Esophagus muscularis mucosa (tissue), 4 donors: Measurements from ENCODE around the gene TMEM120A. TPM values are rescaled to one million over a fixed set of nuclear protein-coding genes. Genes with fewer than 3 reads are reported as not detected.

Experiments
- DNase-seq: peaks from one replicate; pipeline ENCODE4 v3.0.0-alpha.2; 2017; ENCODE audit errors: extremely low spot score
- H3K27ac ChIP-seq, 4 donors: fragments of 200-600 bp; sonication (generic); replicated peaks in 1 of 4; 1 replicate in 3 of 4; 2 replicates in 1 of 4; pipeline ENCODE4 v1.5.1; 2016 to 2019; ENCODE audit warnings: mild to moderate bottlenecking in 1 of 4
- H3K27me3 ChIP-seq, 4 donors: fragments of 200-600 bp; sonication (generic); one replicate each; pipeline versions ENCODE4 v1.5.1 to v1.6.0; 2016 to 2019
- H3K36me3 ChIP-seq, 4 donors: fragments of 200-600 bp; sonication (generic); one replicate each; pipeline ENCODE4 v1.5.1; 2016 to 2019
- H3K4me1 ChIP-seq, 4 donors: fragments of 200-600 bp; sonication (generic); one replicate each; pipeline ENCODE4 v1.5.1; 2016 to 2019
- H3K4me3 ChIP-seq, 4 donors: fragments of 200-600 bp; sonication (generic); 1 replicate in 2 of 4; 2 replicates in 2 of 4; pipeline ENCODE4 v1.5.1; 2016 to 2019; ENCODE audit warnings: mild to moderate bottlenecking in 4 of 4, moderate library complexity in 1 of 4
- H3K9me3 ChIP-seq, 4 donors: fragments of 200-600 bp; sonication (generic); 1 replicate in 3 of 4; 2 replicates in 1 of 4; pipeline ENCODE4 v1.5.1; 2016 to 2019
- CTCF ChIP-seq, 3 experiments: fragments of 200-600 bp in 2 of 3; fragments of 450-650 bp in 1 of 3; sonication (generic) in 2 of 3; IDR thresholded peaks; one replicate each; pipeline ENCODE4 v1.5.1; 2017 to 2019; ENCODE audit warnings: antibody characterized with exemption in 3 of 3, mild to moderate bottlenecking in 2 of 3, moderate library complexity in 1 of 3
- EP300 ChIP-seq: sonication (generic); formaldehyde crosslinking; IDR thresholded peaks from one replicate; pipeline ENCODE4 v1.6.1; 2017; ENCODE audit warnings: antibody characterized with exemption
- POLR2A ChIP-seq: fragments of 450-650 bp; IDR thresholded peaks from one replicate; pipeline ENCODE4 v1.6.1; 2017; ENCODE audit warnings: antibody characterized with exemption, moderate library complexity, mild to moderate bottlenecking, low read depth
- POLR2AphosphoS5 ChIP-seq, 2 donors: sonication (generic); formaldehyde crosslinking; IDR thresholded peaks; one replicate each; pipeline ENCODE4 v1.6.1; 2017; ENCODE audit warnings: antibody characterized with exemption in 2 of 2
- WGBS: methylation state at CpG from one replicate; pipeline ENCODE4 v1.1.5; 2018; 5-methylcytosine and 5-hydroxymethylcytosine counted together
- intact Hi-C: fragments of 100-400 bp; cut with DNase I; formaldehyde crosslinking; loops from one replicate; pipeline ENCODE4 v1.15.1; 2023
- total RNA-seq, 4 donors: library from RNA; depleted of rRNA; stranded (reverse); fragments of >200 nt; gene quantifications; one replicate each; pipeline versions ENCODE4 v1.1.0 to v1.2.1, GENCODE V29; 2016

Gene TMEM120A
- total RNA-seq, 4 donors from 2014 or later = 23.2 to 37.8 (median 31.2) TPM

DNA sequence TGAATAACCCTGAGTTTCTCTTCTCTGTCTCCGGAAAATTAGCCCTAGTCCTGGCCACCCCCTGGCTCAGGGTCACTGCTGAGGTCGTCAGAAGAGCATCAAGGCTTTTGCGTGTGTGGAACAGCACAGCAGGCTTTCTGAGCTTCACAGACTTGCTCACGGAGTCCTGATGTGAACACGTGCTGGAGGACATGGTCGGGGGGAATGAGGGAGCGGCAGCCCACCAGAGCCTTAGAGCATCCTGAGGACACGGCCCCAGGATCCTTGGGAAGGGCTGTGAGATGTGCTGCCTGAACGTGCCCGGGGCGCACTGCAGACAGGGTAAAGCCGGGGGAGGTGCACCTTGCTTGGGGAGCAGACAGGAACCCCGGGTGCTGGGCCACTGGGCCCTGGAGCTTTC, 28.8 kb downstream of the TMEM120A start:
- intact Hi-C loops = loop anchor here (5.0 kb wide), 1 partner anchor 48 kb away; the partner anchor contains the start of gene POR
- Histone ChIP-seq H3K9me3 (no peaks in the 10 kb centered on the region), H3K27ac (peak overlapping the region; percentile 83 to 93 (median 85)), H3K36me3 (peaks cover 0 to 8% (median 2%) of the 10 kb centered on the region in 4 donors), H3K4me1 (peaks cover 55 to 76% (median 71%) of the 10 kb centered on the region in 4 donors), H3K27me3 (no peaks in the 10 kb centered on the region), H3K4me3 (peak overlapping the region in 2 of 4 donors; percentile 33 to 36)
- WGBS = 86% methylated on average over 10 of the region's 13 CpGs
- no peak for DNase-seq
- TF ChIP-seq CTCF (IDR thresholded peaks at IDR 0.05) (no peak), EP300 (no peak), POLR2AphosphoS5 (IDR thresholded peaks at IDR 0.05) (no peak)

DNA sequence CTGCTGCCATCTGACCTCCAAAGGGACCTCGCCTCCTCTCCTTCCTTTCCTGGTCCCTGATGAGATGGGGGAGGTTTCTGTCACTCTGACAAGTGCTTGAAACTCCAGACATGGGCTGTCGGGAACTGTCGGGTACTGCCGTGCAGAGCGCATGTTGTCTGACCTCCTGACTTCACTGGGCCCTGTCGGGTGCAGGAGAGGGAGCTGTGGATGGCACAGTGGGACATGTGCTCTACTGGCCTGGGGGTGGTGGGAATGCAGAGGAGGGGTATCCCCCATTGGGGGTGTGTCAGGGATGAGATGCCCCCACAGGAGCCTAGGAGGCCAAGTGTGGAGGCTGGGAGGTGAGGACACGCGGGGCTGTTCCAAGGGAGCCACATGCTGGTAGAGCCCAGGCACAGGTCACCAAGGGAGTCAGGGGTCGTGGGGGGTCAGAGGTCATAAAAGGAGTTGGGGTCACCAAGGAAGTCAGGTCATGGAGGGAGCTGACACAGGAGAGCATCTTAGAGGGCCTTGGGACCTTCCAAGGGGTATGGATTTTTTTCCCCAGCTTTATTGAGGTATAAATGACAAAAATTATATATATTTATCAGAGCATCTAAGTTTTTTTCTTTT, 30.9 kb downstream of the TMEM120A start:
- peaks cover 40 to 63% (median 56%) of the 10 kb centered on the region in 4 donors for H3K4me1 ChIP-seq
- no peak for DNase-seq
- no peaks in the 10 kb centered on the region for H3K9me3 ChIP-seq
- H3K27ac ChIP-seq = peak overlapping the region; percentile 41 to 93 (median 58)
- intact Hi-C loops = no loop called here
- H3K36me3 ChIP-seq = peaks cover 4 to 24% (median 19%) of the 10 kb centered on the region in 4 donors
- 73% methylated on average over 9 of the region's 9 CpGs for WGBS
- TF ChIP-seq POLR2A (no peak), POLR2AphosphoS5 (IDR thresholded peaks at IDR 0.05) (no peak), EP300 (no peak)
- H3K4me3 ChIP-seq = no peak overlapping the region
- H3K27me3 ChIP-seq = no peaks in the 10 kb centered on the region

DNA sequence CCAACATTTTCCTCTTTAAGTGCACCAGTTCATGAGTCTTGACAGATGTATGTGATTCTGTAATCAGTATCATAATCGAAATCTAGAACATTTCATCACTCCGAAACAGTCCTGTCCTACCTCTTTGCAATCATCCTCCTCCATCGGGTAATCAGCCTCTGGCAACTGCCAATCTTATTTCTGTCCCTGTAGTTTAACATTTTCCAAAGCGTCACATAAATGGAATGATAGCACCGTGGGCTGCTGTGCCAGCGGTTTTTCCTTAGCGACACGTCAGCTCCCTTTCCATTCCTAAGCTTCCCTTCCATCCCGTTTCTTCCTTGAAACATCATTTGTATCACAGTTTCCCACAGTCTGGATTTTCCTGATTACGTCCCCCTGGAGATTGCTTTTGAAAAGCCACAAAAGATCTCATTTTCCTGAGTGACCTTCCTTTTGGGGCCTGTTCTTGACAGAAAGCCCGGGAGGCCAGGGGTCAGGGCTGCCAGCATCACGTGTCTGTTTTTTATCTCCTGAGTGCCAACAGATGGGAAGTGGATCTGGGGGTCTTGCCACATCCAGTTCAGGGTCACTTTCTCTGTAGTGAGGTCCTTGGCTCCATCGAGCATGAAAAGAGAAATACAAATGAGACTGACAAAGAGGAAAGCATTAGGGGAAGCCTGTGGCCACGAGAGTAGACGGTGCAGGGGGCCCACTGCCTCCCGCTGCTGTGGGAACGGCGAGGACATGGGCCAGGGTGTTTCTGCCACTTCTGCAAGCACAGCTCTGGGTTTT, 31.6 kb downstream of the TMEM120A start:
- WGBS = 63% methylated on average over 18 of the region's 18 CpGs

DNA sequence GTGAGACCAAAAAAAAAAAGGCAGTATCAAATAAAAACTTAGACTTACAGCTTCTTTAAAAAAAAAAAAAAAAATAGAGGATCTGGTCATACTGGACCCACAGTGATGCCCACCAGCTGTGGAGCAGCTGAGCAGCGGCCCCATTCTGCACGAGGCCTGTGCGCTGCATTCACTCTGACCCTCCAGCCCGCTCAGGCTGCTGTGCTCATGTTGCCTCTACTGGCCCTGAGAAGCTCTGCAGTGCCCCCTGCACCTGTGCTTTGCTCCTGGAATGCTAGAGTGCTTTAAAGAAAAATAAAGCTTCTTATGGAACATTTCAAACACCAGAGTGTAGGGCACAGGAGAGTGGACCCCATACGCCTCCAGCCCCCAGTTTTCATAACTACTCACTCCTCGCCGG, 33.2 kb downstream of the TMEM120A start:
- no peak for TF ChIP-seq POLR2A
- TF ChIP-seq CTCF (IDR thresholded peaks at IDR 0.05) = no peak
- TF ChIP-seq EP300 = no peak
- no peak for TF ChIP-seq POLR2AphosphoS5 (IDR thresholded peaks at IDR 0.05)
- no peaks in the 10 kb centered on the region for H3K9me3 ChIP-seq
- peaks cover 17 to 41% (median 34%) of the 10 kb centered on the region in 4 donors for H3K4me1 ChIP-seq
- intact Hi-C loops = no loop called here
- peaks cover 18 to 47% (median 42%) of the 10 kb centered on the region in 4 donors for H3K36me3 ChIP-seq
- H3K27ac ChIP-seq = no peak overlapping the region
- 92% methylated on average over 7 of the region's 7 CpGs for WGBS
- H3K27me3 ChIP-seq = no peaks in the 10 kb centered on the region
- DNase-seq = no peak
- no peak overlapping the region for H3K4me3 ChIP-seq

More for the DNA sequence above, 31.6 kb downstream of the TMEM120A start:
- H3K27me3 ChIP-seq = no peaks in the 10 kb centered on the region
- peaks cover 33 to 56% (median 49%) of the 10 kb centered on the region in 4 donors for H3K4me1 ChIP-seq
- no peak overlapping the region for H3K4me3 ChIP-seq
- H3K36me3 ChIP-seq = peaks cover 11 to 31% (median 26%) of the 10 kb centered on the region in 4 donors
- H3K27ac ChIP-seq = peak overlapping the region; percentile 41 to 93 (median 58)
- intact Hi-C loops = no loop called here
- DNase-seq = no peak
- TF ChIP-seq EP300 (no peak), POLR2A (no peak), CTCF (IDR thresholded peaks at IDR 0.05) (no peak), POLR2AphosphoS5 (IDR thresholded peaks at IDR 0.05) (peak; percentile 22 to 33)
- no peaks in the 10 kb centered on the region for H3K9me3 ChIP-seq

GRCh38 chr7:75960372-75960771, 34.0 kb downstream of the TMEM120A start:
- 89% methylated on average over 6 of the region's 6 CpGs for WGBS
- H3K9me3 ChIP-seq = no peaks in the 10 kb centered on the region
- no peak overlapping the region for H3K27ac ChIP-seq
- intact Hi-C loops = no loop called here
- H3K27me3 ChIP-seq = no peaks in the 10 kb centered on the region
- H3K36me3 ChIP-seq = peaks cover 26 to 55% (median 50%) of the 10 kb centered on the region in 4 donors
- peaks cover 9 to 32% (median 26%) of the 10 kb centered on the region in 4 donors for H3K4me1 ChIP-seq
- TF ChIP-seq POLR2A = no peak
- no peak for TF ChIP-seq EP300
- no peak for TF ChIP-seq POLR2AphosphoS5 (IDR thresholded peaks at IDR 0.05)
- TF ChIP-seq CTCF (IDR thresholded peaks at IDR 0.05) = no peak
- no peak for DNase-seq
- no peak overlapping the region for H3K4me3 ChIP-seq
